HepG2 (cell line): ENCODE measurements around the gene SIGLEC9. TPM values are rescaled to one million over a fixed set of nuclear protein-coding genes. Genes with fewer than 3 reads are reported as not detected.

Source experiments
- ATAC-seq: fragments of 200-7000 bp; cut with Tn5 transposase; 3 replicates; pipeline ENCODE4 v1.9.1; 2020; ENCODE audit warnings: mild to moderate bottlenecking, moderate library complexity
- BruUV-seq: library from RNA; stranded (reverse); fragments of 400-500 nt; replicated peaks from 2 replicates; lab custom pipeline; 2021; lab: Mats Ljungman, UMichigan
- CTCF ChIA-PET: fragments of 300-600 bp; formaldehyde crosslinking; extraction: SDS; loops from one replicate; lab custom pipeline; 2021; ENCODE audit warnings: low total read pairs, inconsistent platforms, low intra/inter-chr PET ratio; lab: Yijun Ruan, JAX
- POLR2A ChIA-PET: fragments of 350-600 bp; sonication (Branson Sonifier 250); formaldehyde crosslinking; loops from one replicate; lab custom pipeline; 2020; ENCODE audit warnings: antibody characterized with exemption, inconsistent platforms; lab: Yijun Ruan, JAX
- DNase-seq: peaks from one replicate; pipeline ENCODE4 v3.0.0-alpha.2; 2015; ENCODE audit warnings: low spot score
- FAIRE-seq: peaks from 3 replicates; lab custom pipeline; 2011; peaks lifted over from hg19 to GRCh38; lab: Jason Lieb, UNC
- H2AFZ ChIP-seq: one replicate; pipeline ENCODE4 v1.6.1; 2011; ENCODE audit warnings: low read length, inconsistent platforms
- H3K27ac ChIP-seq: fragments of 300-600 bp; 3 replicates; pipeline ENCODE4 v1.8.0; 2011; ENCODE audit warnings: mixed run types, mild to moderate bottlenecking, mixed read lengths, low read length, inconsistent platforms; ENCODE audit not compliant: insufficient read depth; ENCODE audit errors: extremely low read length
- H3K27me3 ChIP-seq, 2 experiments: fragments of 200-600 bp in 1 of 2; 2 replicates in 1 of 2; 3 replicates in 1 of 2; pipeline versions ENCODE4 v1.6.0 to v1.8.0; 2011; ENCODE audit warnings: low read length in 2 of 2, mild to moderate bottlenecking in 2 of 2, moderate library complexity in 2 of 2, inconsistent platforms in 1 of 2; ENCODE audit not compliant: insufficient read depth in 2 of 2, control insufficient read depth in 1 of 2
- H3K36me3 ChIP-seq, 2 experiments: fragments of 200-600 bp in 1 of 2; replicated peaks in 1 of 2; 2 replicates in 1 of 2; 3 replicates in 1 of 2; pipeline versions ENCODE4 v1.5.1 to v1.8.0; 2011; ENCODE audit warnings: low read length in 2 of 2, inconsistent platforms in 1 of 2; ENCODE audit not compliant: insufficient read depth in 2 of 2, control insufficient read depth in 1 of 2
- H3K4me1 ChIP-seq: 2 replicates; pipeline ENCODE4 v1.5.1; 2012; ENCODE audit warnings: low read length, inconsistent platforms; ENCODE audit not compliant: insufficient read depth
- H3K4me2 ChIP-seq: 2 replicates; pipeline ENCODE4 v1.6.0; 2011; ENCODE audit warnings: low read depth, low read length, inconsistent platforms
- H3K4me3 ChIP-seq, 3 experiments: fragments of 200-600 bp in 1 of 3; sonication (generic), shearing (Covaris generic) in 1 of 3; replicated peaks in 1 of 3; 2 replicates each; pipeline ENCODE4 v1.5.1; 2011 to 2016; ENCODE audit warnings: low read length in 3 of 3, inconsistent platforms in 2 of 3, low read depth in 2 of 3, mild to moderate bottlenecking in 2 of 3, control low read depth in 1 of 3, mixed read lengths in 1 of 3; ENCODE audit not compliant: insufficient read depth in 1 of 3
- H3K79me2 ChIP-seq: one replicate; pipeline ENCODE4 v1.6.1; 2011; ENCODE audit warnings: low read length, inconsistent platforms; ENCODE audit not compliant: insufficient read depth
- H3K9ac ChIP-seq: 2 replicates; pipeline ENCODE4 v1.6.0; 2011; ENCODE audit warnings: mild to moderate bottlenecking, low read depth, low read length, inconsistent platforms; ENCODE audit not compliant: insufficient read depth
- H3K9me3 ChIP-seq: 2 replicates; pipeline ENCODE4 v1.5.1; 2012; ENCODE audit warnings: mild to moderate bottlenecking, low read length
- H4K20me1 ChIP-seq: 2 replicates; pipeline ENCODE4 v1.6.0; 2011; ENCODE audit warnings: inconsistent platforms, mild to moderate bottlenecking, low read length, moderate library complexity; ENCODE audit not compliant: insufficient read depth
- CCDC6 ChIP-seq: sonication (generic); formaldehyde crosslinking; IDR thresholded peaks from 2 replicates; pipeline ENCODE4 v1.8.1; 2022; ENCODE audit warnings: mild to moderate bottlenecking, missing genetic modification reagents, moderate library complexity
- DPF2 ChIP-seq: sonication (generic); formaldehyde crosslinking; IDR thresholded peaks from 2 replicates; pipeline ENCODE4 v1.4.0; 2020; ENCODE audit warnings: mild to moderate bottlenecking, low read depth, missing genetic modification reagents, borderline replicate concordance
- JUNB ChIP-seq: sonication (generic); formaldehyde crosslinking; IDR thresholded peaks from 2 replicates; pipeline ENCODE4 v1.8.0; 2022; ENCODE audit warnings: missing genetic modification reagents, mild to moderate bottlenecking, borderline replicate concordance
- KDM2A ChIP-seq: sonication (generic); formaldehyde crosslinking; IDR thresholded peaks from 2 replicates; pipeline ENCODE4 v1.4.0; 2020; ENCODE audit warnings: low read depth, missing genetic modification reagents, borderline replicate concordance
- NFKB2 ChIP-seq: sonication (generic); formaldehyde crosslinking; IDR thresholded peaks from 2 replicates; pipeline ENCODE4 v1.4.0; 2020; ENCODE audit warnings: missing genetic modification reagents, borderline replicate concordance
- SRSF9 ChIP-seq: fragments of 200-400 bp; formaldehyde crosslinking; IDR thresholded peaks from 2 replicates; pipeline ENCODE4 v1.6.1; 2018; ENCODE audit warnings: borderline replicate concordance, mild to moderate bottlenecking, low read depth, low read length; ENCODE audit not compliant: insufficient read depth, poor library complexity, severe bottlenecking
- TCF7L2 ChIP-seq: IDR thresholded peaks from 2 replicates; pipeline ENCODE4 v1.6.1; 2011; ENCODE audit warnings: mild to moderate bottlenecking, low read depth, low read length, moderate library complexity
- WIZ ChIP-seq: sonication (generic); formaldehyde crosslinking; IDR thresholded peaks from 2 replicates; pipeline ENCODE4 v1.5.1; 2020; ENCODE audit warnings: mild to moderate bottlenecking, missing genetic modification reagents
- ZBTB8A ChIP-seq: sonication (generic); formaldehyde crosslinking; IDR thresholded peaks from 2 replicates; pipeline ENCODE4 v1.4.0; 2020; ENCODE audit warnings: mild to moderate bottlenecking, low read depth, missing genetic modification reagents, borderline replicate concordance
- ZMYM4 ChIP-seq: sonication (generic); formaldehyde crosslinking; IDR thresholded peaks from 2 replicates; pipeline ENCODE4 v1.8.1; 2023; ENCODE audit warnings: mild to moderate bottlenecking, missing genetic modification reagents
- ZNF225 ChIP-seq: sonication (generic); formaldehyde crosslinking; IDR thresholded peaks from 2 replicates; pipeline ENCODE4 v1.4.0; 2020; ENCODE audit warnings: mild to moderate bottlenecking, missing genetic modification reagents
- ZNF317 ChIP-seq: sonication (generic); formaldehyde crosslinking; IDR thresholded peaks from 2 replicates; pipeline ENCODE4 v1.5.0; 2020; ENCODE audit warnings: mild to moderate bottlenecking, missing genetic modification reagents
- WGBS: methylation state at CpG from one replicate; pipeline ENCODE4 v1.1.6; 2017; ENCODE audit warnings: low lambda C conversion rate; 5-methylcytosine and 5-hydroxymethylcytosine counted together
- in situ Hi-C: cut with HindIII; loops from 2 replicates; pipeline ENCODE4 v1.10.0; 2017; ENCODE audit warnings: low pct_unique_long_range_greater_than_20kb; ENCODE audit not compliant: extremely low pct_ligation_motif_present
- intact Hi-C: fragments of 100-400 bp; cut with micrococcal nuclease; formaldehyde crosslinking; loops from one replicate; pipeline ENCODE4 v1.10.0; 2022; ENCODE audit not compliant: unreplicated experiment
- polyA plus RNA-seq, 8 experiments: library from polyadenylated mRNA; depleted of rRNA in 3 of 8; stranded (reverse) in 7 of 8; unstranded in 1 of 8; fragments of >200 nt; fragmentation: Illumina TruSeq in 4 of 8; extraction: Trizol in 4 of 8; gene quantifications; 2 replicates each; pipeline versions ENCODE4 v1.2.1 to v1.2.3, GENCODE V29; 2011 to 2016; ENCODE audit warnings: low read depth in 4 of 8, missing spikeins in 1 of 8, mixed read lengths in 1 of 8; ENCODE audit not compliant: insufficient read depth in 1 of 8
- total RNA-seq, 5 experiments: library from RNA; depleted of rRNA; stranded (reverse); fragments of >200 nt; fragmentation: Illumina TruSeq; extraction: Trizol; gene quantifications; 2 replicates each; pipeline ENCODE4 v1.2.3, GENCODE V29; 2016; ENCODE audit warnings: low read depth in 1 of 5
- TF ChIP-seq, protein P1 (sequence below): sonication (generic); formaldehyde crosslinking; IDR thresholded peaks from one replicate; pipeline ENCODE4 v1.5.1; 2020; ENCODE audit warnings: mild to moderate bottlenecking, missing genetic modification reagents; ENCODE audit errors: not compliant biosample characterization

SIGLEC9 gene
- total and polyA plus RNA-seq, 2 of the 13 experiments (the other 11 are each of a cell fraction or from before 2014, with no cell fraction given) = not detected

DNA sequence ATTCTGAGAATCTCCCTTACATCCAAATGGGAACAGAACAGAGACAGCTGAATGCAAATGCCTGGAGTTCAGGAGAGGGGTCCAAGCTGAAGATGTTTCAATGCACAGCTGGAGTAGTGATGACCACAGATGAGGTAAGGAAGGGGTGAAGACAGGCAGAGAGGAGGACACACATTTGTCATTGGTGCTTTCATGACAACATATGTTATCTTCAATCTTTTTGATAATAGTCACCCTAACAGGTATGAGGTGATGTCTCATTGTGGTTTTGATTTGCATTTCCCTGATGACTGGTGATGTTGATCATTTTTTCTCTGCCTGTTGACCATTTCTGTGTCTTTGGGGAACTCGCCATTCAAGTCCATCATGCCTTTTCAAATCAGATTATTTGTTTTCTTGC lies 36.6 kb downstream of the SIGLEC9 start (continued):
- TF ChIP-seq DPF2 (CRISPR knock-in tag) (no peak), SRSF9 (no peak), CCDC6 (CRISPR knock-in tag) (no peak), JUNB (CRISPR knock-in tag) (no peak), WIZ (CRISPR knock-in tag) (no peak), KDM2A (CRISPR knock-in tag) (no peak), ZMYM4 (CRISPR knock-in tag) (no peak), ZNF225 (CRISPR knock-in tag) (no peak), TCF7L2 (no peak)

DNA sequence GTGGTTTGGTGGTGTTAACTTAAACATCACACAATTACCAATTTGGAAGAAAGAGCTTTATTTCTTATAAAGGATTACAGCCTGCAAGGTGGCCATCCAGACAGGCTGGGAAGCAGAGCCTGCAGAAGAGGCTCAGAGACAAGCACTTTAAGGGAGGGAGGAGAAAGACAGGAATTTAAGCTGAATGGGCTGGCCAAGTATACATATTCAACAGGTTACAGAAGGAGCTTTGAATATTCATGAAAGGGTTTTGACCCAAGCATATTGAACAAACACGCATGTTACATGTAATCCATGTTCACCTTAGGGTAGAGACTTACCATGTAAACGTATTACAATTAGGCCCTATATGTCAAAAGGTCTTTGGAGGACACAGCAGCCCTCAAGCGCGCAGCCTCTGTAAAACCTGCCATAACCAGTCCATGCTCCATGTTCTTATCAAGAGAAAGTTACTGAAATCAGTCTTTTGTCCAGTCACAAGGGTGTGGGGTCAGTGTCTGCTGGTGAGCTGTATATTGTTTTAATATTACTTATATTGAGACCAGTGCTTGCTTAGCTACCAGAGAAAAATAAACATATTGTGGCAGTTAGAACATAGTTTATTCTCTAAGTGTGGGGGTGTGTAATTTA lies 37.3 kb downstream of the SIGLEC9 start:
- BruUV-seq = no TSS peak
- no peak overlapping the region for H3K4me3 ChIP-seq
- FAIRE-seq = no peak
- no peaks in the 10 kb centered on the region for H3K79me2 ChIP-seq
- H3K9me3 ChIP-seq = no peaks in the 10 kb centered on the region
- WGBS = 0% methylated on average over 4 of the region's 4 CpGs
- no peak for DNase-seq
- H3K4me2 ChIP-seq = no peak overlapping the region
- H3K27me3 ChIP-seq = peaks cover 3 to 21% of the 10 kb centered on the region in 2 experiments; a peak in 2 of 5 replicates
- no peak overlapping the region for H2AFZ ChIP-seq
- H4K20me1 ChIP-seq = no peaks in the 10 kb centered on the region
- in situ Hi-C loops (no loop called here), intact Hi-C loops (no loop called here)
- no peak overlapping the region for H3K9ac ChIP-seq
- no peak overlapping the region for H3K27ac ChIP-seq
- ATAC-seq = no peak
- TF ChIP-seq ZBTB8A (CRISPR knock-in tag) (no peak), ZNF317 (CRISPR knock-in tag) (no peak), NFKB2 (CRISPR knock-in tag) (no peak), ZMYM4 (CRISPR knock-in tag) (no peak)
- TF ChIP-seq, protein P1, sequence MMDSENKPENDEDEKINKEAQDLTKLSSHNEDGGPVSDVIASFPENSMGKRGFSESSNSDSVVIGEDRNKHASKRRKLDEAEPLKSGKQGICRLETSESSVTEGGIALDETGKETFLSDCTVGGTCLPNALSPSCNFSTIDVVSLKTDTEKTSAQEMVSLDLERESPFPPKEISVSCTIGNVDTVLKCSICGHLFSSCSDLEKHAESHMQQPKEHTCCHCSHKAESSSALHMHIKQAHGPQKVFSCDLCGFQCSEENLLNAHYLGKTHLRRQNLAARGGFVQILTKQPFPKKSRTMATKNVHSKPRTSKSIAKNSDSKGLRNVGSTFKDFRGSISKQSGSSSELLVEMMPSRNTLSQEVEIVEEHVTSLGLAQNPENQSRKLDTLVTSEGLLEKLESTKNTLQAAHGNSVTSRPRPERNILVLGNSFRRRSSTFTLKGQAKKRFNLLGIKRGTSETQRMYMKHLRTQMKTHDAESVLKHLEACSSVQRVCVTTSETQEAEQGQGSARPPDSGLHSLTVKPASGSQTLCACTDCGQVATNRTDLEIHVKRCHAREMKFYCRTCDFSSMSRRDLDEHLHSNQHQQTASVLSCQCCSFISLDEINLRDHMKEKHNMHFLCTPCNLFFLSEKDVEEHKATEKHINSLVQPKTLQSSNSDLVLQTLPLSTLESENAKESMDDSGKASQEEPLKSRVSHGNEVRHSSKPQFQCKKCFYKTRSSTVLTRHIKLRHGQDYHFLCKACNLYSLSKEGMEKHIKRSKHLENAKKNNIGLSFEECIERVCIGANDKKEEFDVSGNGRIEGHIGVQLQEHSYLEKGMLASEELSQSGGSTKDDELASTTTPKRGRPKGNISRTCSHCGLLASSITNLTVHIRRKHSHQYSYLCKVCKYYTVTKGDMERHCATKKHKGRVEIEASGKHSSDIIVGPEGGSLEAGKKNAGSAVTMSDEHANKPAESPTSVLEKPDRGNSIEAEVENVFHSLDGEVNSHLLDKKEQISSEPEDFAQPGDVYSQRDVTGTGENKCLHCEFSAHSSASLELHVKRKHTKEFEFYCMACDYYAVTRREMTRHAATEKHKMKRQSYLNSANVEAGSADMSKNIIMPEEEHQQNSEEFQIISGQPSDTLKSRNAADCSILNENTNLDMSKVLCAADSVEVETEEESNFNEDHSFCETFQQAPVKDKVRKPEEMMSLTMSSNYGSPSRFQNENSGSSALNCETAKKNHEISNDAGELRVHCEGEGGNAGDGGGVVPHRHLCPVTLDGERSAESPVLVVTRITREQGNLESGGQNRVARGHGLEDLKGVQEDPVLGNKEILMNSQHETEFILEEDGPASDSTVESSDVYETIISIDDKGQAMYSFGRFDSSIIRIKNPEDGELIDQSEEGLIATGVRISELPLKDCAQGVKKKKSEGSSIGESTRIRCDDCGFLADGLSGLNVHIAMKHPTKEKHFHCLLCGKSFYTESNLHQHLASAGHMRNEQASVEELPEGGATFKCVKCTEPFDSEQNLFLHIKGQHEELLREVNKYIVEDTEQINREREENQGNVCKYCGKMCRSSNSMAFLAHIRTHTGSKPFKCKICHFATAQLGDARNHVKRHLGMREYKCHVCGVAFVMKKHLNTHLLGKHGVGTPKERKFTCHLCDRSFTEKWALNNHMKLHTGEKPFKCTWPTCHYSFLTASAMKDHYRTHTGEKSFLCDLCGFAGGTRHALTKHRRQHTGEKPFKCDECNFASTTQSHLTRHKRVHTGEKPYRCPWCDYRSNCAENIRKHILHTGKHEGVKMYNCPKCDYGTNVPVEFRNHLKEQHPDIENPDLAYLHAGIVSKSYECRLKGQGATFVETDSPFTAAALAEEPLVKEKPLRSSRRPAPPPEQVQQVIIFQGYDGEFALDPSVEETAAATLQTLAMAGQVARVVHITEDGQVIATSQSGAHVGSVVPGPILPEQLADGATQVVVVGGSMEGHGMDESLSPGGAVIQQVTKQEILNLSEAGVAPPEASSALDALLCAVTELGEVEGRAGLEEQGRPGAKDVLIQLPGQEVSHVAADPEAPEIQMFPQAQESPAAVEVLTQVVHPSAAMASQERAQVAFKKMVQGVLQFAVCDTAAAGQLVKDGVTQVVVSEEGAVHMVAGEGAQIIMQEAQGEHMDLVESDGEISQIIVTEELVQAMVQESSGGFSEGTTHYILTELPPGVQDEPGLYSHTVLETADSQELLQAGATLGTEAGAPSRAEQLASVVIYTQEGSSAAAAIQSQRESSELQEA (CRISPR knock-in tag) = no peak
- TF ChIP-seq, all 625 proteins: peak for 0
- no peaks in the 10 kb centered on the region for H3K4me1 ChIP-seq
- CTCF ChIA-PET = no interaction called here
- H3K36me3 ChIP-seq = no peaks in the 10 kb centered on the region
- POLR2A ChIA-PET = no interaction called here
